ENCODE data around the gene CDK7. TPM values are rescaled to one million over a fixed set of nuclear protein-coding genes. Genes with fewer than 3 reads are reported as not detected.
"Not testable (repeated sequence)": the region's sequence is repeated elsewhere in the genome, so short reads cannot be mapped to it uniquely, and the experiment has no call there.

The CDK7 gene
- total RNA-seq, 1 donor from 2014 or later: 35.4 TPM

DNA sequence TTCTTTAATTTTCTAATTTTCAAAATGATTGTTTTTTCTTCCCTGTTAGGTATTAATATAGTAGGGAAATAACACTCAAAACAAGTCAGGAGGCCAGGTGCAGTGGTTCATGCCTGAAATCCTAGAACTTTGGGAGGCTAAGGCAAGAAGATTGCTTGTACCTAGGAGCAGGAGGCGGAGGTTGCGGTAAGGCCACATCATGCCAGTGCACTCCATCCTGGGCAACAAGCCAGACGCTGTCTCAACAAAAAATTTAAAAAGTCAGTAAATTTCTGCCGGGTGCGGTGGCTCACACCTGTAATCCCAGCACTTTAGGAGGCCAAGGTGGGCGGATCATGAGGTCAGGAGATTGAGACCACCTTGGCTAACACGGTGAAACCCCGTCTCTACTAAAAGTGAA is 10.2 kb upstream of the CDK7 start:
- H3K36me3 Mint-ChIP-seq (ENCODE audit: unreplicated experiment): peaks cover 15% of the 10 kb centered on the region
- TF ChIP-seq CTCF (IDR thresholded peaks at IDR 0.05): no peak
- no peak overlapping the region for H3K4me3 Mint-ChIP-seq (ENCODE audit: unreplicated experiment)
- H3K9me3 Mint-ChIP-seq (ENCODE audit: unreplicated experiment): no peaks in the 10 kb centered on the region
- H3K27me3 Mint-ChIP-seq (ENCODE audit: unreplicated experiment): no peaks in the 10 kb centered on the region
- H3K27ac Mint-ChIP-seq (ENCODE audit: unreplicated experiment): no peak overlapping the region
- DNase-seq (ENCODE audit: extremely low spot score, unreplicated experiment): peak; percentile 59
- H3K4me1 Mint-ChIP-seq (ENCODE audit: unreplicated experiment): peaks cover 3% of the 10 kb centered on the region

DNA sequence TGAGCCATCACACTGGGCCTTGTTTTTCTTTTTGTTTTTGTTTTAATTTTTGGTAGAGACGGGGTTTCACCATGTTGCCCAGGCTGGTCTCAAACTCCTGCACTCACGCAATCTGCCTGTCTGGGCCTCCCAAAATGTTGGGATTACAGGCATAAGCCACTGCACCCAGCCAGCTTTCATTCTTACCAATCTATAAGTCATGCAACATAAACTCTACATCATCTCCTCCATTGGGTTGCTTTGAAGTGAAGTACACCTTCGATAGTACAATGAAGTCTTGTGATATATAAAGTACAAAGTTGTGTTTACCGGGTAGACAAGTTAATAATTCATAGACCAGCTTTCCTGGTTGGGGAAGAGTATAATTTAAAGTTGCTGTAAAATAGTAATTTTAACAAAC is 8.8 kb upstream of the CDK7 start:
- no peaks in the 10 kb centered on the region for H3K9me3 Mint-ChIP-seq (ENCODE audit: unreplicated experiment)
- no peak overlapping the region for H3K4me3 Mint-ChIP-seq (ENCODE audit: unreplicated experiment)
- no peaks in the 10 kb centered on the region for H3K27me3 Mint-ChIP-seq (ENCODE audit: unreplicated experiment)
- DNase-seq (ENCODE audit: extremely low spot score, unreplicated experiment): peak; percentile 42
- TF ChIP-seq CTCF (IDR thresholded peaks at IDR 0.05): no peak
- H3K27ac Mint-ChIP-seq (ENCODE audit: unreplicated experiment): no peak overlapping the region
- H3K36me3 Mint-ChIP-seq (ENCODE audit: unreplicated experiment): peaks cover 20% of the 10 kb centered on the region
- H3K4me1 Mint-ChIP-seq (ENCODE audit: unreplicated experiment): peaks cover 3% of the 10 kb centered on the region

GRCh38 chr5:69230181-69230580 is 4.5 kb upstream of the CDK7 start:
- no peaks in the 10 kb centered on the region for H3K27me3 Mint-ChIP-seq (ENCODE audit: unreplicated experiment)
- no peak for TF ChIP-seq CTCF (IDR thresholded peaks at IDR 0.05)
- H3K36me3 Mint-ChIP-seq (ENCODE audit: unreplicated experiment): peaks cover 16% of the 10 kb centered on the region
- DNase-seq (ENCODE audit: extremely low spot score, unreplicated experiment): peak; percentile 10
- H3K9me3 Mint-ChIP-seq (ENCODE audit: unreplicated experiment): no peaks in the 10 kb centered on the region
- H3K4me3 Mint-ChIP-seq (ENCODE audit: unreplicated experiment): no peak overlapping the region
- H3K4me1 Mint-ChIP-seq (ENCODE audit: unreplicated experiment): peaks cover 9% of the 10 kb centered on the region
- no peak overlapping the region for H3K27ac Mint-ChIP-seq (ENCODE audit: unreplicated experiment)

- Mint-ChIP-seq H3K4me1 (ENCODE audit: unreplicated experiment) (peaks cover 16% of the 10 kb centered on the region), H3K27ac (ENCODE audit: unreplicated experiment) (no peak overlapping the region), H3K27me3 (ENCODE audit: unreplicated experiment) (no peaks in the 10 kb centered on the region), H3K9me3 (ENCODE audit: unreplicated experiment) (no peaks in the 10 kb centered on the region), H3K36me3 (ENCODE audit: unreplicated experiment) (peaks cover 11% of the 10 kb centered on the region), H3K4me3 (ENCODE audit: unreplicated experiment) (no peak overlapping the region)
- no peak for DNase-seq (ENCODE audit: extremely low spot score, unreplicated experiment)
- no peak for TF ChIP-seq CTCF (IDR thresholded peaks at IDR 0.05)
These were observed 3.4 kb upstream of the CDK7 start for GRCh38 chr5:69231281-69231680.

DNA sequence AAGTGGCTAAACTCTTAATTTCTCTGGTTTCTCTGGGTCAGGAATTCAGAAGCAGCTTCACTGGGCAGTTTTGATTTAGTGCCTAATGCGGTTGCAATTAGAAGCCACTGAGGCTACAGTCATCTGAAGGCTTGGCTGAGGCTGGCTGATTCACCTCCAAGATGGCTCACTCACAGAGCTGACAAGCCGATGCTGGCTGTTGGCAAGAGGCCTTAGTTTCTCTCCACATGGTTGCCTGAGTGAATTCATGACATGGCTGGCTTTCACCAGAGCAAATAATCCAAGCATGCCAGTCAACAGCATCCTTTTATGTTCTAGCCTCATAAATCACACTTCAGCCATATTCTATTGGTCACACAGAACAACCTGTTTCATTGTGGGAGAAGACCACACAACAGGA is 2.8 kb upstream of the CDK7 start:
- Mint-ChIP-seq H3K4me1 (ENCODE audit: unreplicated experiment) (peaks cover 18% of the 10 kb centered on the region), H3K27ac (ENCODE audit: unreplicated experiment) (no peak overlapping the region), H3K27me3 (ENCODE audit: unreplicated experiment) (no peaks in the 10 kb centered on the region), H3K36me3 (ENCODE audit: unreplicated experiment) (peaks cover 11% of the 10 kb centered on the region), H3K9me3 (ENCODE audit: unreplicated experiment) (no peaks in the 10 kb centered on the region), H3K4me3 (ENCODE audit: unreplicated experiment) (no peak overlapping the region)
- DNase-seq (ENCODE audit: extremely low spot score, unreplicated experiment): no peak
- no peak for TF ChIP-seq CTCF (IDR thresholded peaks at IDR 0.05)

GRCh38 chr5:69236733-69237132 is 2.0 kb downstream of the CDK7 start:
- not testable (repeated sequence) for H3K9me3 Mint-ChIP-seq (ENCODE audit: unreplicated experiment); DNase-seq (ENCODE audit: extremely low spot score, unreplicated experiment); H3K27me3 Mint-ChIP-seq (ENCODE audit: unreplicated experiment)
- peak overlapping the region; percentile 88 for H3K27ac Mint-ChIP-seq (ENCODE audit: unreplicated experiment)
- peak overlapping the region; percentile 64 for H3K4me3 Mint-ChIP-seq (ENCODE audit: unreplicated experiment)
- H3K36me3 Mint-ChIP-seq (ENCODE audit: unreplicated experiment): peaks cover 15% of the 10 kb centered on the region
- H3K4me1 Mint-ChIP-seq (ENCODE audit: unreplicated experiment): peaks cover 56% of the 10 kb centered on the region

All from osteocyte (in vitro differentiated cells).